Astrocyte of the cerebellum (primary cell): Measurements from ENCODE around the gene STMND1.

Source experiments
- DNase-seq: peaks from one replicate; pipeline ENCODE4 v3.0.0-alpha.2; 2011; ENCODE audit warnings: low read depth
- H3K4me3 ChIP-seq: 2 replicates; pipeline ENCODE4 v1.5.1; 2011; ENCODE audit warnings: mild to moderate bottlenecking, low read depth, low read length, moderate library complexity
- CTCF ChIP-seq: IDR thresholded peaks from 2 replicates; pipeline ENCODE4 v1.5.1; 2012; ENCODE audit warnings: low read length, low read depth, moderate library complexity, mild to moderate bottlenecking; ENCODE audit errors: missing control alignments
- in situ Hi-C: cut with HindIII; loops from 2 replicates; pipeline ENCODE4 v1.10.0; 2017; ENCODE audit warnings: low sequenced_read_pairs

The STMND1 gene

GRCh38 chr6:17179530-17180073, 77.8 kb downstream of the STMND1 start:
- TF ChIP-seq CTCF = no peak
- no peak for DNase-seq
- H3K4me3 ChIP-seq = no peak overlapping the region
- in situ Hi-C loops = no loop called here
